Renal cortex interstitium (tissue), 11 donors: ENCODE data around the gene KLHL5. TPM values are rescaled to one million over a fixed set of nuclear protein-coding genes. Genes with fewer than 3 reads are reported as not detected.

ENCODE experiments used
- DNase-seq, 11 donors: peaks; one replicate each; pipeline ENCODE4 v3.0.0-alpha.2; 2013; ENCODE audit warnings: low read depth in 9 of 11, low spot score in 4 of 11; ENCODE audit errors: extremely low read depth in 1 of 11
- polyA plus RNA-seq, 3 donors: library from polyadenylated mRNA; unstranded; fragments of 120-200 nt; gene quantifications; one replicate each; pipeline ENCODE4 v1.2.1, GENCODE V29; 2013; ENCODE audit not compliant: insufficient read length in 3 of 3

KLHL5 gene
- polyA plus RNA-seq, 3 donors: 38.4 to 42.9 (median 39.3) TPM

GRCh38 chr4:39146211-39146610, 84.2 kb downstream of the KLHL5 start:
- no peak for DNase-seq

DNA sequence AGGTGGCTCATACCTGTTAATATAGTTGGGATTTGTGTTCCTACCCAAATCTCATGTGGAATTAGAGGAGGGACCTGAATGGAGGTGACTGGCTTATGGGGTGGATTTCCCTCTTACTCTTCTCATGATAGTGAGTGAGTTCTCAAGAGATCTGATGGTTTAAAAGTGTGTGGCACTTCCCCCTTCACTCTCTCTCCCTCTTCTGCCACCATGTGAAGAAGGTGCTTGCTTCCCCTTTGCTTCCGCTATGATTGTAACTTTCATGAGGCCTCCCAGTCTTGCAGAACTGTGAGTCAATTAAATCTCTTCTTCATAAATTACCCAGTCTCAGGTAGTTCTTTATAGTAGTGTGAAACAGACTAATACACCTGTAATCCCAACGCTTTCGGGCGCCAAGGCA, 92.0 kb downstream of the KLHL5 start:
- DNase-seq: no peak

DNA sequence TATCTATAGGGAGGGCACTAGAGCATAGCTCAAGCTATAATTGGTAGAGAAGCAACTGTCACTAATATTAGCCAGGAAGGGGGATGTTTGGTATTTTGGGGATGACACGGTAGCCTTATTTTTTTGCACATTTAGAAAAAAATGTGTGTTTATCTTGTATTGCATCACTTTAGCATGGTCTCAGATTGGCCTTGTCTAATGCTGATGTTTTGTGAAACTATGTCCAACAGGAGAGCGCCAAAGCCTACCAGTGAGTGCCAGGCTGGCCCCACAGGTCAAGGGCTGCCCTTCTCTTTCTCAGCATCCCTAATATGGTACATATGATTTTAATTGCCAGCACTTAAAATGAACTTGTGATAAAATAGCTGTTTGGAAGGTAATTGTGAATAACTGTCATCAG, 95.5 kb downstream of the KLHL5 start:
- no peak for DNase-seq

DNA sequence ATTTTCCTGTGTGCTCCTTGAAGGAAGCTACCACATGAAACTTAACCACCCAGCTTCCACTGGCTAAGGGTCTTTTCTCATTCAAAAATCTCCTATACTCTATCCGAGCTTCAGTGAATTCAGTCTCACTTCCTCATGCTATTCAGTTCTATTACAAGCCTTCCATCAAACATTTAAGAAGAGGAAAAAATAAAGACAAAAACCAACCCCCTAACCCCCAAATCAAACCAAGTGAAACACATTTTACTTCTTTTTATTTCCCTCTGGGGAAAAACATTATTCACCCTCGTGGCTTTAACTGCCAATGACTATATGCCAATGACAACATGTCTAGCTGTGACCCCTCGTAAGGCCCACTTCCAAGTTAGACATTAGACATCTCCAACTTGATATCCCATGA, 104.1 kb downstream of the KLHL5 start:
- no peak for DNase-seq

GRCh38 chr4:39166669-39167068, 104.6 kb downstream of the KLHL5 start:
- DNase-seq: no peak

- no peak for DNase-seq
These were observed 107.4 kb downstream of the KLHL5 start for GRCh38 chr4:39169426-39169825.

DNA sequence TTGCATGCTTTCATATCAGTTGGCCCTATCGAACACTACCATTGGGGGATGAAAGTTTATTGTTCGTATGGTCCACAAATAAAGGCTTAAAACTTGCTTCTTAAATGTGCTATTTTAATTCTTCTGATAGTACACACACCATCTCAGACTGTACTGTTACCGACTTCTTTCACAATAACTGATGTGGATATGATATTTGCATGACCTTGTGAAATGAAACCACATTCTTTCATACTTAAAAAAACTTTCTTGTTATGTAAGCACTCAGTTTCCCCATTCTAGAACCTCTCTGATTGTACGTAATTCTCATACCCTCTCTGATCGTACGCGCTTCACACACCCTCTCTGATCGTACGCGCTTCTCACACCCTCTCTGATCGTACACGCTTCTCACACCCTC, 108.3 kb downstream of the KLHL5 start:
- no peak for DNase-seq

Other genes with a start within 250 kb of the KLHL5 start
- under 1 TPM; 0.53 to 1.00 (median 0.57) TPM for gene TLR6, start 205.4 kb upstream of the KLHL5 start, polyA plus RNA-seq
- gene FAM114A1, start 194.4 kb upstream of the KLHL5 start, polyA plus RNA-seq: 10 to 100 TPM; 33.8 to 35.9 (median 33.8) TPM
- 1 to 10 TPM; 3.0 to 4.3 (median 3.2) TPM for gene TMEM156, start 29.8 kb upstream of the KLHL5 start, polyA plus RNA-seq
- 100 to 1,000 TPM in 1 of 3 donors, 10 to 100 TPM in 2; 80.1 to 101 (median 98.2) TPM for gene WDR19, start 120.3 kb downstream of the KLHL5 start, polyA plus RNA-seq